Tibial artery (tissue), 4 donors: ENCODE data around the gene CERK.

Experiments
- DNase-seq, 2 donors: peaks; one replicate each; pipeline ENCODE4 v3.0.0-alpha.2; 2019
- H3K27ac ChIP-seq, 2 donors: fragments of 200-600 bp; sonication (generic) in 1 of 2; 1 replicate in 1 of 2; 2 replicates in 1 of 2; pipeline ENCODE4 v1.5.1; 2018 to 2019; ENCODE audit warnings: mild to moderate bottlenecking in 1 of 2
- H3K27me3 ChIP-seq, 2 donors: fragments of 200-600 bp; sonication (generic) in 1 of 2; one replicate each; pipeline versions ENCODE4 v1.5.1 to v1.6.0; 2016 to 2019
- H3K36me3 ChIP-seq, 3 donors: fragments of 200-600 bp; sonication (generic) in 2 of 3; one replicate each; pipeline ENCODE4 v1.5.1; 2016 to 2019; ENCODE audit warnings: mild to moderate bottlenecking in 2 of 3
- H3K4me1 ChIP-seq, 4 donors: fragments of 200-600 bp; sonication (generic) in 2 of 4; 1 replicate in 3 of 4; 2 replicates in 1 of 4; pipeline ENCODE4 v1.5.1; 2016 to 2019
- H3K4me3 ChIP-seq, 2 donors: fragments of 200-600 bp; sonication (generic) in 1 of 2; 1 replicate in 1 of 2; 2 replicates in 1 of 2; pipeline ENCODE4 v1.5.1; 2018 to 2019; ENCODE audit warnings: mild to moderate bottlenecking in 2 of 2
- H3K9me3 ChIP-seq, 3 donors: fragments of 200-600 bp; sonication (generic) in 1 of 3; one replicate each; pipeline ENCODE4 v1.5.1; 2016 to 2019
- CTCF ChIP-seq, 2 experiments: fragments of 200-600 bp in 1 of 2; fragments of 450-650 bp in 1 of 2; IDR thresholded peaks; one replicate each; pipeline ENCODE4 v1.5.1; 2017 to 2019; ENCODE audit warnings: antibody characterized with exemption in 2 of 2, mild to moderate bottlenecking in 1 of 2, moderate library complexity in 1 of 2
- intact Hi-C: fragments of 100-400 bp; cut with DNase I; formaldehyde crosslinking; loops from one replicate; pipeline ENCODE4 v1.15.0; 2023; ENCODE audit warnings: low total_unique reads

CERK gene

GRCh38 chr22:46668116-46668515, 69.9 kb downstream of the CERK start:
- DNase-seq, result no peak
- intact Hi-C loops, result no loop called here
- TF ChIP-seq CTCF (IDR thresholded peaks at IDR 0.05), result no peak
- H3K4me3 ChIP-seq, result no peak overlapping the region
- no peak overlapping the region for H3K27ac ChIP-seq
- no peaks in the 10 kb centered on the region for H3K27me3 ChIP-seq
- H3K9me3 ChIP-seq, result no peaks in the 10 kb centered on the region
- H3K36me3 ChIP-seq, result peaks cover 0 to 86% (median 31%) of the 10 kb centered on the region in 3 donors
- no peaks in the 10 kb centered on the region for H3K4me1 ChIP-seq

DNA sequence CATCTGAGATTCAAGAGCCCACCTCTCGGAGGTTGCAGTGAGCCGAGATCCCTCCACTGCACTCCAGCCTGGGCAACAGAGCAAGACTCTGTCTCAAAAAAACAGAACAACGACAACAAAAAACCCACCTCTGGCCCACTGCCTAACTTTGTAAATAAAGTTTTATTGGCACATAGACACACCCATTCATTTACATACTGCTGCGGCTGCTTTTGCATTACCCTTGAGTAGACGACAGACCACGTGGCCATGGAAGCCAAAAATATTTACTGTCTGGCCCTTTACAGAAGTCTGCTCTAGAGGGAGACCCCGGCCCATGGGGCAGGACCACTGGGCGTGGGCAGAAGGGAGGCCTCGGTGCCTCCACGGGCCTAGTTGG, 70.8 kb downstream of the CERK start:
- Histone ChIP-seq H3K9me3 (no peaks in the 10 kb centered on the region), H3K4me1 (no peaks in the 10 kb centered on the region), H3K27me3 (no peaks in the 10 kb centered on the region), H3K4me3 (no peak overlapping the region), H3K27ac (no peak overlapping the region), H3K36me3 (peaks cover 0 to 86% (median 34%) of the 10 kb centered on the region in 3 donors)
- intact Hi-C loops, result no loop called here
- TF ChIP-seq CTCF (IDR thresholded peaks at IDR 0.05), result no peak
- no peak for DNase-seq

- DNase-seq, result no peak
- H3K36me3 ChIP-seq, result peaks cover 0 to 86% (median 34%) of the 10 kb centered on the region in 3 donors
- no peaks in the 10 kb centered on the region for H3K27me3 ChIP-seq
- intact Hi-C loops, result no loop called here
- H3K4me1 ChIP-seq, result no peaks in the 10 kb centered on the region
- H3K9me3 ChIP-seq, result no peaks in the 10 kb centered on the region
- no peak for TF ChIP-seq CTCF (IDR thresholded peaks at IDR 0.05)
- H3K4me3 ChIP-seq, result no peak overlapping the region
- H3K27ac ChIP-seq, result no peak overlapping the region
Measured at GRCh38 chr22:46666577-46667244, 71.3 kb downstream of the CERK start.

GRCh38 chr22:46665751-46666280, 72.2 kb downstream of the CERK start:
- Histone ChIP-seq H3K27ac (no peak overlapping the region), H3K27me3 (no peaks in the 10 kb centered on the region), H3K36me3 (peaks cover 0 to 84% (median 34%) of the 10 kb centered on the region in 3 donors), H3K4me3 (no peak overlapping the region), H3K9me3 (no peaks in the 10 kb centered on the region), H3K4me1 (peaks cover 0 to 3% (median 0%) of the 10 kb centered on the region in 4 donors)
- intact Hi-C loops, result no loop called here
- no peak for TF ChIP-seq CTCF (IDR thresholded peaks at IDR 0.05)
- DNase-seq, result no peak

- Histone ChIP-seq H3K4me3 (no peak overlapping the region), H3K9me3 (no peaks in the 10 kb centered on the region), H3K27ac (no peak overlapping the region), H3K36me3 (peaks cover 0 to 78% (median 34%) of the 10 kb centered on the region in 3 donors), H3K27me3 (no peaks in the 10 kb centered on the region), H3K4me1 (peaks cover 0 to 3% (median 0%) of the 10 kb centered on the region in 4 donors)
- DNase-seq, result no peak
- no peak for TF ChIP-seq CTCF (IDR thresholded peaks at IDR 0.05)
- intact Hi-C loops, result no loop called here
Measured at GRCh38 chr22:46665151-46665695, 72.8 kb downstream of the CERK start.
